GM12891 (cell line): ENCODE data around the gene SLC17A9.

ENCODE experiments used
- DNase-seq: peaks from one replicate; pipeline ENCODE4 v3.0.0; 2011; ENCODE audit warnings: low spot score; ENCODE audit not compliant: insufficient read length
- FAIRE-seq: peaks from 2 replicates; lab custom pipeline; 2011; peaks lifted over from hg19 to GRCh38; lab: Jason Lieb, UNC
- PAX5 ChIP-seq: IDR thresholded peaks from 2 replicates; pipeline ENCODE4 v1.6.1; 2011; ENCODE audit warnings: low read length, moderate library complexity, mild to moderate bottlenecking; ENCODE audit not compliant: insufficient read depth, severe bottlenecking
- POLR2A ChIP-seq: IDR thresholded peaks from 2 replicates; pipeline ENCODE4 v1.6.1; 2011; ENCODE audit warnings: low read depth, low read length, control low read depth
- POLR2AphosphoS5 ChIP-seq: IDR thresholded peaks from 2 replicates; pipeline ENCODE4 v1.6.1; 2011; ENCODE audit warnings: low read depth, low read length, control low read depth
- POU2F2 ChIP-seq: IDR thresholded peaks from 2 replicates; pipeline ENCODE4 v1.6.1; 2011; ENCODE audit warnings: low read depth, mild to moderate bottlenecking, control low read depth, low read length, moderate library complexity
- SPI1 ChIP-seq: IDR thresholded peaks from 2 replicates; pipeline ENCODE4 v1.6.1; 2011; ENCODE audit warnings: low read depth, low read length, control low read depth
- TAF1 ChIP-seq: IDR thresholded peaks from 2 replicates; pipeline ENCODE4 v1.6.1; 2011; ENCODE audit warnings: low read depth, low read length, control low read depth

Gene SLC17A9

GRCh38 chr20:62980970-62981369 lies 28.5 kb downstream of the SLC17A9 start:
- DNase-seq (peak; percentile 60), FAIRE-seq (no peak)
- TF ChIP-seq PAX5 (no peak), SPI1 (no peak), POLR2A (no peak), POLR2AphosphoS5 (no peak), TAF1 (no peak), POU2F2 (no peak)

DNA sequence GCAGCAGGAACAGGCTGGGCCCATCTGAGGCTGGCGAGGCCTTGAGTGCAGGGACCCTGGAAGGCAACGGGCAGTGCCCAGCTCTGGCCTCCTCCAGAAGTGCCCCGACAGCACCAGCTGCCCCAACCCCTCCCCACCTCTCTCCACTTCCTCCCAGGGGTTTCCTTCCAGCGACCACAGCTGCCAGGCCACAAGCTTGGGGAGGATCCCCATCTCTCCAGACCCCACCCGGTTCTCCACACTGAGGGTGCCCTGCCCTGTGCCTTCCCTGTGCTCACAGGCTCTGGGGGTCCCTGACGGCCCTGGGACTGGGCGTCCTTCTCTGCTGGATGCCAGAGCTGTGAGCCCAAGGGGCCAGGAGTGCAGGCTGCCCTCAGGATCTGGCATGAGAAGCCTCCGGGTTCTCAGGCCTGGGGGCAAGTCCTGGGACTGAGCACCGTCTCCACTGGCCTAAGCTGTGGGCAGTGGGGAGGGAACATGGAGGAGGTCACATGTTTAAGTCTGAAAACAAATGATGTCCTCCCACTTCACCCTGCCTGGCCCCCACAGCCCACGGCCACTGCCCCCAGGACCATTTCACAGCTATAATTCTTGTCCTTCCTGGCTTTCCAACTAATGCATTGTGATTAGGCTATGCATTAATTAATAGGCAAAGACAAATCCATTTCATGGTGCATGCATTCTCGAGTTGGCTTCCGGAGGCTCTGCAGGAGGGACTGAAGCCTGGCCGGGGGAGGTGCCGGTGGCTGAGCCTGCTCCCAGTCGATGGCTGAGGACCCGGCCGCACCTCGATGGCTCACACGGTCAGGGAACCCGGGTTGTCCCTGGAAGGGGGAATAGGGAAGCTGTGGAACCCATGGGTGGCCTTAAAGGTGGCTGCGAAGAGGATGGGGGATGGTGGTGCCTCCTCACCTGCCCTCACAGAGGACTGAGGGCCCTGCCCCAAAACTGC lies 29.9 kb downstream of the SLC17A9 start:
- FAIRE-seq: no peak
- DNase-seq: no peak
- TF ChIP-seq SPI1: 0 out of 2 replicates have a peak, but pooled peaks have one; percentile 24
- no peak for TF ChIP-seq PAX5

- no peak for TF ChIP-seq PAX5
- no peak for TF ChIP-seq SPI1
- DNase-seq (no peak), FAIRE-seq (no peak)
These were observed 30.7 kb downstream of the SLC17A9 start for GRCh38 chr20:62983210-62983609.

DNA sequence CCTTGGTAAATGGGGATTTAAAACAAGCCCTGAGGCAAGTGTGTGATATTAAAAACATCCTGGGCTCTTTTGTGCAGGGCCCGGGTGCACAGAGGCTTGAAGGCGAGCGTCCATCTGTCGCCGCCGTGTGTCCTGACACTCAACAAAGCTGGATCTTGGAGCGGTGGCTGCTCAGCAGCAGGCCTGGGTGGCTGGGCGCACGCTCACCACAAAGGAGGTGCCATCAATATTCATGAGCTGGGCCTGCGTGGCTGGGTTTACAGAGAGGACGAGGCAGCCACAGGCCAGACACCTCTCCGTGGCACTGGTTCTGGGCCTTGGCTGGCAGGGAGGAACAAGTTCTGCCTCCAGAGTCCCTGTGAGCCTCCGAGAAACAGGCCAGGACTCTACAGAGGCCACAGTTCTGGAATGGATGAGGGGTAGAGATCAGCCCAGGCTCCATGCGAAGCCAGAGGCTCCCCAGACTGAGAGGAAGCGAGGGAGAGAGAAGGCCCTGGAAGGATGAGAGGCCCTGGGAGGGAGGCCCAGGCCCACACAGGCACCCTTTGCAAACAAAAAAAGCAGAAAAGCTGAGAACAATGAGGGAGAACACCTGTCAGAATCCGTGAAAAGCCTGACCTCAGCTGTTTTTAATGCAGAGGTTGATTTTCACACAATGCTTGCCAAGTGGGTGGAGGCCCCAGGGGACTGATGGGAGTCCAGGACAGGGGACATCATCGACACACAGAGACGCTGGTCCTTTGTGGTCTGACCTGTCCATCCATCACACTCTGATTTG lies 32.3 kb downstream of the SLC17A9 start:
- FAIRE-seq: no peak
- no peak for TF ChIP-seq POLR2AphosphoS5
- no peak for TF ChIP-seq POLR2A
- TF ChIP-seq TAF1: no peak
- TF ChIP-seq POU2F2: no peak
- TF ChIP-seq PAX5: no peak
- TF ChIP-seq SPI1: no peak
- no peak for DNase-seq

DNA sequence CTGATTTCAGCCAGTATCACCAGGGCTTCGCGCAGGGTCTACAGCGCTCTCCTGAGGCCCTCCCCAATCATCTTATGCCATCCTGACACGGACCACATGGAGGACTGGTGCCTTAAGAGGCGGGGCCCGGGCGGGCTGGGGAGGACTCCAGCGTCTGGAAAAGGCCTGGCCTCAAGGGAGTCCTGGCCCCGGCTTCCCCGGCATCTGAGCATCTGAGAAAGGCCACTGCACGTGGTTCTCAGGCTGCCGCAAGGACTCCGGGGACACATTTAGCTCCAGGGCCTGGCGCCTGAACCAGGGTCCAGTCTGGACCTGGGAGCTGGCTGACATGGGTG lies 32.9 kb downstream of the SLC17A9 start:
- TF ChIP-seq SPI1: no peak
- no peak for TF ChIP-seq TAF1
- no peak for TF ChIP-seq POU2F2
- no peak for TF ChIP-seq POLR2A
- TF ChIP-seq POLR2AphosphoS5: no peak
- no peak for TF ChIP-seq PAX5
- FAIRE-seq (no peak), DNase-seq (no peak)

GRCh38 chr20:62986257-62986800 lies 33.8 kb downstream of the SLC17A9 start:
- no peak for DNase-seq
- TF ChIP-seq TAF1 (no peak), PAX5 (no peak), POLR2A (no peak), POLR2AphosphoS5 (no peak), POU2F2 (no peak), SPI1 (no peak)
- no peak for FAIRE-seq

- TF ChIP-seq TAF1: no peak
- TF ChIP-seq SPI1: no peak
- TF ChIP-seq POLR2AphosphoS5: no peak
- DNase-seq: no peak
- FAIRE-seq: no peak
These were observed 34.6 kb downstream of the SLC17A9 start for GRCh38 chr20:62987114-62987513.

GRCh38 chr20:62989201-62989601 lies 36.7 kb downstream of the SLC17A9 start:
- FAIRE-seq (no peak), DNase-seq (no peak)
- TF ChIP-seq POU2F2 (no peak), POLR2A (no peak), POLR2AphosphoS5 (no peak), PAX5 (no peak), TAF1 (no peak), SPI1 (no peak)

DNA sequence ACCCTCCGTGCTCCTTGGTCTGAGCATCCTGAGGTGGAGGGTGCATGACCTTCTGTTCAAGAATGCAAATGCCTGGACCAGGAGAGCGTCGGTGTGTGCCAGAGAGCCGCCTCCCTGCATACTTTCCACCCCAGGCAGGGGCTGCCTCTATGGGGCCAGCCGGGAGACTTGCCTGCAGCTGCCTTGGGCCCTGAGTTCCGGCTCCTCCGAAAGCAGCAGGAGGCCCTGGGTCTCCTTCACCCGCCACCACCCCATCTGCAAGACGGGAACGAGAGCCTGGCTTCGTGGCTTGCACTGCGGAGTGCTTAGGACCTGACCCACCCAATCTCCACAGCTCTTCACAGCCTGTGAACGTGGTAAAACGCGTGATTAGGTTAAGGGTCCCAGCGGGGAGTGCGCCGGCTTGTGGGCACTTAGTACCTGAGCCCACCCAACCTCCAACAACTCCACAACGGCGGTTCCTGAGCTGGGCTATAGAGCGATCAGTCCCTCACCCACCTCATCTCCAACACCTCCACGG lies 37.9 kb downstream of the SLC17A9 start:
- no peak for TF ChIP-seq TAF1
- no peak for TF ChIP-seq POLR2A
- no peak for TF ChIP-seq POLR2AphosphoS5
- TF ChIP-seq PAX5: no peak
- TF ChIP-seq POU2F2: no peak
- no peak for TF ChIP-seq SPI1
- FAIRE-seq (no peak), DNase-seq (no peak)
